Stimulated activated CD4-positive, alpha-beta T cell treated with anti-CD3 and anti-CD28 coated beads, Interleukin-1b, Interleukin-23, amount 100 ng/mL, for 48 hours (primary cell): ENCODE results near the gene GM2A.
"Not testable (repeated sequence)": the region's sequence is repeated elsewhere in the genome, so short reads cannot be mapped to it uniquely, and the experiment has no call there.

ENCODE experiments used
- DNase-seq: peaks from one replicate; pipeline ENCODE4 v3.0.0-alpha.2; 2020

Gene GM2A

GRCh38 chr5:151254556-151254955 lies 1.6 kb downstream of the GM2A start:
- no peak for DNase-seq

GRCh38 chr5:151254990-151255389 lies 2.0 kb downstream of the GM2A start:
- DNase-seq = not testable (repeated sequence)

- no peak for DNase-seq
These were observed 2.8 kb downstream of the GM2A start for GRCh38 chr5:151255621-151256286.

- DNase-seq = no peak
These were observed 4.8 kb downstream of the GM2A start for GRCh38 chr5:151257731-151258181.

GRCh38 chr5:151258201-151258611 lies 5.2 kb downstream of the GM2A start:
- DNase-seq = no peak

GRCh38 chr5:151258816-151259215 lies 5.8 kb downstream of the GM2A start:
- no peak for DNase-seq

GRCh38 chr5:151259931-151260330 lies 6.9 kb downstream of the GM2A start:
- no peak for DNase-seq

- DNase-seq = no peak
These were observed 9.5 kb downstream of the GM2A start for GRCh38 chr5:151262532-151262931.

GRCh38 chr5:151264113-151264512 lies 11.1 kb downstream of the GM2A start:
- peak; percentile 45 for DNase-seq

GRCh38 chr5:151267491-151268260 lies 14.7 kb downstream of the GM2A start:
- no peak for DNase-seq

GRCh38 chr5:151270599-151270998 lies 17.6 kb downstream of the GM2A start:
- DNase-seq = no peak

GRCh38 chr5:151271336-151271735 lies 18.4 kb downstream of the GM2A start:
- no peak for DNase-seq

GRCh38 chr5:151274666-151275065 lies 21.7 kb downstream of the GM2A start:
- no peak for DNase-seq

- no peak for DNase-seq
These were observed 22.8 kb downstream of the GM2A start for GRCh38 chr5:151275803-151276202.

GRCh38 chr5:151278845-151279244 lies 25.9 kb downstream of the GM2A start:
- no peak for DNase-seq

GRCh38 chr5:151280443-151280842 lies 27.5 kb downstream of the GM2A start:
- DNase-seq = no peak

GRCh38 chr5:151281001-151281639 lies 28.1 kb downstream of the GM2A start:
- no peak for DNase-seq

GRCh38 chr5:151283120-151283825 lies 30.3 kb downstream of the GM2A start:
- DNase-seq = no peak

GRCh38 chr5:151284392-151284967 lies 31.5 kb downstream of the GM2A start:
- DNase-seq = no peak

GRCh38 chr5:151285683-151286082 lies 32.7 kb downstream of the GM2A start:
- DNase-seq = no peak

- DNase-seq = no peak
These were observed 33.3 kb downstream of the GM2A start for GRCh38 chr5:151286246-151286645.

- DNase-seq = no peak
These were observed 35.2 kb downstream of the GM2A start for GRCh38 chr5:151288180-151288579.

GRCh38 chr5:151293624-151294023 lies 40.6 kb downstream of the GM2A start:
- no peak for DNase-seq
